Neural progenitor cell (in vitro differentiated cells): ENCODE measurements around the gene CLRN3.

Experiments
- EZH2 ChIP-seq: fragments of 200-600 bp; sonication (generic); IDR thresholded peaks from 2 replicates; pipeline ENCODE4 v1.6.1; 2017; ENCODE audit warnings: antibody characterized with exemption, mild to moderate bottlenecking, moderate library complexity
- TF ChIP-seq, protein P1 (sequence below): fragments of 200-600 bp; sonication (generic); IDR thresholded peaks from 2 replicates; pipeline ENCODE4 v1.5.1; 2017; ENCODE audit warnings: antibody characterized with exemption, mild to moderate bottlenecking

DNA sequence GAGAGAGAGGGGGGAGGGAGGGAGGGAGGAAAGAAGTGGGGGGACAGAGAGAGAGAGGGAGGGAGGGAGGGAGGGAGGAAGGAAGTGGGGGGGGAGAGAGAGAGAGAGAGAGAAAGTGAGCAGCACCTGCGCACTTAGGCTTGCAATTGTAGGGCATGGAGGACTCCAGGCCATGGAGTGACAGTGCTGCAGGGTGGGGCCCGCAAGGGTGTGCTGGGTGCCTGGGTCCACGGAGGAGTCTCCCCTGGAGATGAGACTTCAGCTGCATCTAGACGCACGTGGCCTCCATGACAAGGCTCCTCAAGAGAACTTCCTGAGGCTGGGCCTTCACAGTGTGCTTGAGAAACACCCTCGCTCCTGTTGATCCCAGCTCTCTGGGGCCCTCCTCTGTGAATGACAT lies 44.5 kb downstream of the CLRN3 start:
- TF ChIP-seq, protein P1, sequence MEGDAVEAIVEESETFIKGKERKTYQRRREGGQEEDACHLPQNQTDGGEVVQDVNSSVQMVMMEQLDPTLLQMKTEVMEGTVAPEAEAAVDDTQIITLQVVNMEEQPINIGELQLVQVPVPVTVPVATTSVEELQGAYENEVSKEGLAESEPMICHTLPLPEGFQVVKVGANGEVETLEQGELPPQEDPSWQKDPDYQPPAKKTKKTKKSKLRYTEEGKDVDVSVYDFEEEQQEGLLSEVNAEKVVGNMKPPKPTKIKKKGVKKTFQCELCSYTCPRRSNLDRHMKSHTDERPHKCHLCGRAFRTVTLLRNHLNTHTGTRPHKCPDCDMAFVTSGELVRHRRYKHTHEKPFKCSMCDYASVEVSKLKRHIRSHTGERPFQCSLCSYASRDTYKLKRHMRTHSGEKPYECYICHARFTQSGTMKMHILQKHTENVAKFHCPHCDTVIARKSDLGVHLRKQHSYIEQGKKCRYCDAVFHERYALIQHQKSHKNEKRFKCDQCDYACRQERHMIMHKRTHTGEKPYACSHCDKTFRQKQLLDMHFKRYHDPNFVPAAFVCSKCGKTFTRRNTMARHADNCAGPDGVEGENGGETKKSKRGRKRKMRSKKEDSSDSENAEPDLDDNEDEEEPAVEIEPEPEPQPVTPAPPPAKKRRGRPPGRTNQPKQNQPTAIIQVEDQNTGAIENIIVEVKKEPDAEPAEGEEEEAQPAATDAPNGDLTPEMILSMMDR = no peak
- TF ChIP-seq EZH2 = no peak
